MM.1S (cell line): ENCODE measurements around the gene ARHGAP26.

Experiments
- DNase-seq: peaks from one replicate; pipeline ENCODE4 v3.0.0-alpha.2; 2015
- H2AFZ ChIP-seq: fragments of 300-600 bp; sonication (generic); 2 replicates; pipeline ENCODE4 v1.6.0; 2016; ENCODE audit warnings: antibody characterized with exemption, low read length
- H3F3A ChIP-seq: fragments of 300-600 bp; sonication (generic); 2 replicates; pipeline ENCODE4 v1.6.1; 2016; ENCODE audit warnings: mild to moderate bottlenecking, antibody characterized with exemption, low read length, moderate library complexity, mixed read lengths; ENCODE audit not compliant: insufficient read depth
- H3K27ac ChIP-seq: fragments of 300-600 bp; sonication (generic); 2 replicates; pipeline ENCODE4 v1.5.1; 2016; ENCODE audit warnings: mild to moderate bottlenecking, low read length
- H3K27me3 ChIP-seq: fragments of 300-600 bp; sonication (generic); replicated peaks from 2 replicates; pipeline ENCODE4 v1.6.0; 2016; ENCODE audit warnings: low read length; ENCODE audit not compliant: insufficient read depth
- H3K36me3 ChIP-seq: fragments of 300-600 bp; sonication (generic); replicated peaks from 2 replicates; pipeline ENCODE4 v1.6.1; 2016; ENCODE audit warnings: mild to moderate bottlenecking, low read length, mixed read lengths; ENCODE audit not compliant: insufficient read depth
- H3K4me1 ChIP-seq: fragments of 300-600 bp; sonication (generic); 2 replicates; pipeline ENCODE4 v1.6.1; 2016; ENCODE audit warnings: low read length, mixed read lengths
- H3K4me2 ChIP-seq: fragments of 300-600 bp; sonication (generic); 2 replicates; pipeline ENCODE4 v1.6.0; 2016; ENCODE audit warnings: low read depth, low read length
- H3K4me3 ChIP-seq: fragments of 300-600 bp; sonication (generic); 2 replicates; pipeline ENCODE4 v1.5.1; 2016; ENCODE audit warnings: low read length, mixed read lengths
- H3K79me2 ChIP-seq: fragments of 300-600 bp; sonication (generic); 2 replicates; pipeline ENCODE4 v1.6.1; 2016; ENCODE audit warnings: mixed run types, low read length, mixed read lengths
- H3K9ac ChIP-seq: fragments of 300-600 bp; sonication (generic); 2 replicates; pipeline ENCODE4 v1.6.1; 2016; ENCODE audit warnings: low read length, mixed read lengths
- H3K9me2 ChIP-seq: fragments of 300-600 bp; sonication (generic); replicated peaks from 2 replicates; pipeline ENCODE4 v1.6.1; 2016; ENCODE audit warnings: mild to moderate bottlenecking, low read length, mixed read lengths; ENCODE audit not compliant: insufficient read depth
- H3K9me3 ChIP-seq: fragments of 300-600 bp; sonication (generic); replicated peaks from 2 replicates; pipeline ENCODE4 v1.6.1; 2016; ENCODE audit warnings: mild to moderate bottlenecking, low read length, mixed read lengths; ENCODE audit not compliant: insufficient read depth
- H4K20me1 ChIP-seq: fragments of 300-600 bp; sonication (generic); 2 replicates; pipeline ENCODE4 v1.6.1; 2016; ENCODE audit warnings: mild to moderate bottlenecking, low read length, moderate library complexity, mixed read lengths; ENCODE audit not compliant: insufficient read depth
- EZH2 ChIP-seq: fragments of 300-600 bp; sonication (generic); optimal IDR thresholded peaks from 2 replicates; pipeline ENCODE3; 2017; ENCODE audit warnings: low read depth, mild to moderate bottlenecking, antibody characterized with exemption, low read length, mixed read lengths
- EZH2phosphoT487 ChIP-seq: fragments of 300-600 bp; sonication (generic); IDR thresholded peaks from 2 replicates; pipeline ENCODE4 v1.6.1; 2018; ENCODE audit warnings: antibody characterized with exemption, low read length
- TF ChIP-seq, protein P1 (sequence below): fragments of 300-600 bp; sonication (generic); IDR thresholded peaks from 2 replicates; pipeline ENCODE4 v1.5.1; 2016; ENCODE audit warnings: antibody characterized with exemption, low read length, mixed read lengths

Gene ARHGAP26

DNA sequence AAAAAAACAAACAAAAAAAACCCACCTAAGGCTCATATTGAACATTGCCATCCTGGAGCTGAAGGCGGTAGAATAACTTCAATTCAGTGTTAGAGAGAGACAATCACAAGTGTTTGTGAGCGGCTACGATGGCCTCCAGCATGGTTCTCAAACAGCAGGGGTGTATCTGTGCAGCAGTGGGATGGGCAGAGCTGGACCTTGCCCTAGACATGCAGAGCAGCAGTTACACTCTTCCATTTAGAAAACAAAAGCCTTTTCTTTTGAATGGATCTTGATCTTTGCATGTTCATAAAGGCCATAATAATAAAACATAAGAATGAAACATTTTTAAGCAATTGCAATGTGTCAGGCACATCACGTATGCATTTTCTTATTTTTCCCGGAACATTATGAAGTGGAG is 50.3 kb downstream of the ARHGAP26 start:
- H3K27me3 ChIP-seq = no peaks in the 10 kb centered on the region
- no peak for TF ChIP-seq EZH2
- no peak for TF ChIP-seq EZH2phosphoT487
- TF ChIP-seq, protein P1, sequence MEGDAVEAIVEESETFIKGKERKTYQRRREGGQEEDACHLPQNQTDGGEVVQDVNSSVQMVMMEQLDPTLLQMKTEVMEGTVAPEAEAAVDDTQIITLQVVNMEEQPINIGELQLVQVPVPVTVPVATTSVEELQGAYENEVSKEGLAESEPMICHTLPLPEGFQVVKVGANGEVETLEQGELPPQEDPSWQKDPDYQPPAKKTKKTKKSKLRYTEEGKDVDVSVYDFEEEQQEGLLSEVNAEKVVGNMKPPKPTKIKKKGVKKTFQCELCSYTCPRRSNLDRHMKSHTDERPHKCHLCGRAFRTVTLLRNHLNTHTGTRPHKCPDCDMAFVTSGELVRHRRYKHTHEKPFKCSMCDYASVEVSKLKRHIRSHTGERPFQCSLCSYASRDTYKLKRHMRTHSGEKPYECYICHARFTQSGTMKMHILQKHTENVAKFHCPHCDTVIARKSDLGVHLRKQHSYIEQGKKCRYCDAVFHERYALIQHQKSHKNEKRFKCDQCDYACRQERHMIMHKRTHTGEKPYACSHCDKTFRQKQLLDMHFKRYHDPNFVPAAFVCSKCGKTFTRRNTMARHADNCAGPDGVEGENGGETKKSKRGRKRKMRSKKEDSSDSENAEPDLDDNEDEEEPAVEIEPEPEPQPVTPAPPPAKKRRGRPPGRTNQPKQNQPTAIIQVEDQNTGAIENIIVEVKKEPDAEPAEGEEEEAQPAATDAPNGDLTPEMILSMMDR = no peak
- no peaks in the 10 kb centered on the region for H3F3A ChIP-seq
- no peaks in the 10 kb centered on the region for H3K9me2 ChIP-seq
- DNase-seq = no peak
- H3K79me2 ChIP-seq = no peaks in the 10 kb centered on the region
- H3K36me3 ChIP-seq = no peaks in the 10 kb centered on the region
- no peak overlapping the region for H3K27ac ChIP-seq
- no peak overlapping the region for H2AFZ ChIP-seq
- no peaks in the 10 kb centered on the region for H3K9me3 ChIP-seq
- H3K4me1 ChIP-seq = no peaks in the 10 kb centered on the region
- H4K20me1 ChIP-seq = no peaks in the 10 kb centered on the region
- no peak overlapping the region for H3K9ac ChIP-seq
- H3K4me3 ChIP-seq = no peak overlapping the region
- no peak overlapping the region for H3K4me2 ChIP-seq

DNA sequence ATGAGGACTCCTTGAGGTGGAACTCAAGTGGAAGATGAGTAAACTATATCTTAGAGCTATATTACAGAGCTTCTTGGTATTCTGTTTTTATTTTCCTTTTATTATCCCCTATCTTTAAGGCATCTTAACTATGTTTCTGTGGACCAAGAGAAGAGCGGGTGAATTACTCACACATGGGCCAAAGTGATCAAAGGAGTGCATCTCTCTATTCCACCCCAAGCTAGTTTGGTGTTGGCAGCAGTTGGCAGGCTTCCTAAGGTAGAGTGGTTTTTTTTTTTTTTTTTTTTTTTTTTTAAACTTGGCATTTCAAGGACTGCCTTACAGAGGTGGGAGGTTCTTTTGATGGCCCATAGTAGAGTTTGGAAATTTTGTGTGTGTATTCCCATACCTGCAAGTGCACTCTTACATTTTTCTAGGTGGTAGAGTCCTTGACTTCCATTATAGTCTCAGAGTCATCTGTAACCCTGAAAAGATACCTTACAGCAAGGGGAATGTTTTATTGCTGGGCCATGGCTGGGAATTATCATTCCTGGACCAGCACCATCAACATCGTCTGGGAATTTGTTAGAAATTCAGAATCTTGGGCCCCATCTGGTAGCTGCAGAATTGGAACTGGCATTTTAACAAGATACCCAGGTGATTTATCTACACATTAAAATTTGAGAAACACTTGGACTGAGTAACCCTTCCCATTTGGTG is 51.0 kb downstream of the ARHGAP26 start:
- Histone ChIP-seq H3K4me1 (no peaks in the 10 kb centered on the region), H3K79me2 (no peaks in the 10 kb centered on the region), H3K9ac (no peak overlapping the region), H3K9me2 (no peaks in the 10 kb centered on the region), H3K4me3 (no peak overlapping the region), H3K36me3 (no peaks in the 10 kb centered on the region), H3K4me2 (no peak overlapping the region), H3K9me3 (no peaks in the 10 kb centered on the region), H4K20me1 (no peaks in the 10 kb centered on the region), H3K27ac (no peak overlapping the region), H3K27me3 (no peaks in the 10 kb centered on the region), H2AFZ (no peak overlapping the region), H3F3A (no peaks in the 10 kb centered on the region)
- TF ChIP-seq, protein P1 = no peak
- no peak for TF ChIP-seq EZH2
- TF ChIP-seq EZH2phosphoT487 = no peak
- no peak for DNase-seq

DNA sequence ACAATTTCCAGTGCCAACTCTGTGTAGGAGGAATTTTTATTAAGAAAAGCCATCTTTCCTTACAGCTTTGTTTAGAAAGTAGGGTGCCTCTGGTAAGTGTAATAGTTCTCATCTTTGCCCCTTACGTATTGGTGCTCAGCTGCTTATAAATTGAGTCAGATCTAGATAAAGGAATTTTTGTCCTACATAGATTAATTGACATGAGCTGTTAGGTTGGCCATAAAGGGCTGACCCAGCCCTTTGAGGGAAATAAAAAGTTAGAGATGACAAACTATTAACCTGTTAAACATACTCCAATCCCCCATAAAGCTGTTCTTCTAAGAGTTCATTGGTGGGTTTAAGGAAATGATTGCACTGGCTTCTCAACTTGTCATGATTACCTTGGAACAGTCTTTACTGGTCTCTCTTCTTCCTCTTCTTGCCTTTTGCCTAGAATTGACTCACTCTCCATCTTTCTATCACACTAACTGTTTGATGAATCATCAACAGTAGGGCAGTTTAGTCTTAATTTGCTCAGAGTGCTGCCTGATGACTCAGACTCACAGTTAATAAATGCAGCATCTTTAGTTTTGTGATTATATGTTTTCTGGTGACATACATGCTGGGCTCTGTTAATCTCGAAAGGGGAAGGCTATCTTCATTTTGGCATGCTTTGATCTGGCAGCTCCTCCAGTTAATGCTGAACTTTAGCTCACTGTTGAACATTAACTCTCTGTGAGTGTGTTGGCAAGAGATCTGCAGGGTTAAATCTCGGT is 51.7 kb downstream of the ARHGAP26 start:
- Histone ChIP-seq H3F3A (no peaks in the 10 kb centered on the region), H3K9me3 (no peaks in the 10 kb centered on the region), H3K36me3 (no peaks in the 10 kb centered on the region), H3K4me1 (no peaks in the 10 kb centered on the region), H3K27ac (no peak overlapping the region), H3K79me2 (no peaks in the 10 kb centered on the region), H3K9ac (no peak overlapping the region), H3K27me3 (no peaks in the 10 kb centered on the region), H3K4me3 (no peak overlapping the region), H3K9me2 (no peaks in the 10 kb centered on the region), H3K4me2 (no peak overlapping the region), H4K20me1 (no peaks in the 10 kb centered on the region), H2AFZ (no peak overlapping the region)
- no peak for DNase-seq
- TF ChIP-seq, protein P1 = no peak
- TF ChIP-seq EZH2phosphoT487 (no peak), EZH2 (no peak)
